Endodermal cell (in vitro differentiated cells): ENCODE results near the gene SAA1. TPM values are rescaled to one million over a fixed set of nuclear protein-coding genes. Genes with fewer than 3 reads are reported as not detected.

ENCODE experiments used
- DNase-seq: peaks from one replicate; pipeline ENCODE4 v3.0.0-alpha.2; 2017
- H3K27ac ChIP-seq: 2 replicates; pipeline ENCODE4 v1.5.1; 2013; ENCODE audit warnings: mild to moderate bottlenecking, low read depth, low read length, moderate library complexity
- H3K27me3 ChIP-seq: 2 replicates; pipeline ENCODE4 v1.6.1; 2013; ENCODE audit warnings: mild to moderate bottlenecking, low read length, moderate library complexity; ENCODE audit not compliant: insufficient read depth, control insufficient read depth, poor library complexity, severe bottlenecking
- H3K36me3 ChIP-seq: 2 replicates; pipeline ENCODE4 v1.7.0; 2013; ENCODE audit warnings: mild to moderate bottlenecking, low read length, moderate library complexity; ENCODE audit not compliant: control insufficient read depth, insufficient read depth
- H3K4me1 ChIP-seq: one replicate; pipeline ENCODE4 v1.7.0; 2013; ENCODE audit warnings: low read length; ENCODE audit not compliant: control insufficient read depth, insufficient read depth
- H3K4me3 ChIP-seq: 2 replicates; pipeline ENCODE4 v1.5.1; 2013; ENCODE audit warnings: mild to moderate bottlenecking, low read length, moderate library complexity
- H3K9ac ChIP-seq: 2 replicates; pipeline ENCODE4 v1.6.1; 2013; ENCODE audit warnings: mild to moderate bottlenecking, low read length, moderate library complexity; ENCODE audit not compliant: poor library complexity, severe bottlenecking; ENCODE audit errors: extremely low read depth
- H3K9me3 ChIP-seq: 2 replicates; pipeline ENCODE4 v1.6.1; 2013; ENCODE audit warnings: mild to moderate bottlenecking, low read length, moderate library complexity; ENCODE audit not compliant: control insufficient read depth
- H3K27ac Mint-ChIP-seq: 2 replicates; pipeline ENCODE4 v1.8.0; 2020; ENCODE audit warnings: mixed read lengths
- H3K27me3 Mint-ChIP-seq: 2 replicates; pipeline ENCODE4 v1.8.0; 2021; ENCODE audit warnings: mild to moderate bottlenecking, mixed read lengths; ENCODE audit not compliant: insufficient read depth
- H3K36me3 Mint-ChIP-seq: 2 replicates; pipeline ENCODE4 v1.8.0; 2020; ENCODE audit warnings: low read depth, mixed read lengths
- H3K4me1 Mint-ChIP-seq: 2 replicates; pipeline ENCODE4 v1.8.0; 2020; ENCODE audit warnings: mixed read lengths
- H3K4me3 Mint-ChIP-seq: 2 replicates; pipeline ENCODE4 v1.8.0; 2020; ENCODE audit warnings: mild to moderate bottlenecking, moderate library complexity, mixed read lengths
- H3K9me3 Mint-ChIP-seq: 2 replicates; pipeline ENCODE4 v1.8.0; 2020; ENCODE audit warnings: mild to moderate bottlenecking, mixed read lengths
- CTCF ChIP-seq: fragments of 200-600 bp; sonication (generic); conservative IDR thresholded peaks from 2 replicates; pipeline ENCODE4 v1.5.0; 2021; ENCODE audit warnings: antibody characterized with exemption, mild to moderate bottlenecking
- WGBS, 2 experiments: methylation state at CpG; one replicate each; pipeline versions ENCODE4 v1.1.5 to v1.1.7; 2013; ENCODE audit warnings: missing lambda C conversion rate in 2 of 2, mixed read lengths in 1 of 2; ENCODE audit not compliant: insufficient coverage in 1 of 2, insufficient read length in 1 of 2; 5-methylcytosine and 5-hydroxymethylcytosine counted together
- total RNA-seq, 2 donors: library from RNA; stranded (reverse); fragmentation: NEBNext Ultra II Directional in 1 of 2; extraction: Animal tissue kit (Norgen Biotek cat#: 25700) in 1 of 2; gene quantifications; 2 replicates in 1 of 2; 3 replicates in 1 of 2; pipeline ENCODE4 v1.2.1, GENCODE V29; 2021

Gene SAA1
- total RNA-seq, 2 donors from 2014 or later: not detected

- H3K4me1 ChIP-seq: peaks cover 3% of the 10 kb centered on the region
- no peak overlapping the region for H3K4me3 ChIP-seq
- Mint-ChIP-seq H3K9me3 (no peaks in the 10 kb centered on the region), H3K4me1 (no peaks in the 10 kb centered on the region), H3K4me3 (no peak overlapping the region), H3K27me3 (no peaks in the 10 kb centered on the region), H3K36me3 (peaks cover 72% of the 10 kb centered on the region), H3K27ac (no peak overlapping the region)
- no peak for DNase-seq
- no peak overlapping the region for H3K27ac ChIP-seq
- H3K9me3 ChIP-seq: no peaks in the 10 kb centered on the region
- no peaks in the 10 kb centered on the region for H3K27me3 ChIP-seq
- no peak for TF ChIP-seq CTCF
- H3K36me3 ChIP-seq: peaks cover 91% of the 10 kb centered on the region
- no peak overlapping the region for H3K9ac ChIP-seq
These were observed 38.7 kb downstream of the SAA1 start for GRCh38 chr11:18304745-18305144.

DNA sequence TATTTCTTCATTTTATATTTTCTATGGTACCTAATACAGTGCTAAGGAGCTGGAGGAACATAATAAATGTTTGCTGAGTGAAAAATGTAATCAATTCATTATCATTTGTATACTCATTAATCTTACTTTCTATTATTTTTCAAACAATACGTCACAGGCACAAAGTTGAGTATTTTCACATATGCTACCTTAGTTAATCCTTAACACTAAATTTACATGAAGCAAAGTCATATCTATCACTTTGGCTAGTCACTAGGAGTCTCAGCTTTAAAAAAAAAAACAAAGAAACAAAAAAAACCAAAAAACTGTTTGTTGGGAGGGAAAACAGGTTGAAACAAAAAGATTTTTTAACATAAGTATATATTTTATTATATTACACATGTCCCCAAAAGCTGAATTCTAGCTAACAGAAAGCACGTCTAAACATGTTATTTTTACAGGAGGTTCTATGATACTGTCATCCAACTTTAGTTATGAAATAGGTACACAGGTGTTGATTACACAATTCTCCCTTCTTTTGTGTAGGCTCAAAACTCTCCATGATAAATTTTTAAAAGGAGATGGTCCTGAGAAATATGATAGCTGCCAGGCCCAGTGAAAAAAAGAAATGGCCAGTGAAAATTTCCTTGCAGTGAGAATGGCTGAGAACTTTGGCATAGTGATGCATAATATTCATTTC is 41.5 kb downstream of the SAA1 start:
- Histone ChIP-seq H3K4me3 (no peak overlapping the region), H3K27me3 (no peaks in the 10 kb centered on the region), H3K36me3 (peaks cover 92% of the 10 kb centered on the region), H3K9ac (no peak overlapping the region), H3K27ac (no peak overlapping the region), H3K4me1 (peaks cover 3% of the 10 kb centered on the region), H3K9me3 (no peaks in the 10 kb centered on the region)
- DNase-seq: no peak
- Mint-ChIP-seq H3K9me3 (no peaks in the 10 kb centered on the region), H3K27ac (no peak overlapping the region), H3K36me3 (peaks cover 68% of the 10 kb centered on the region), H3K4me1 (peaks cover 11% of the 10 kb centered on the region), H3K4me3 (no peak overlapping the region), H3K27me3 (no peaks in the 10 kb centered on the region)
- WGBS, 2 experiments: 87 to 100% methylated on average over 1 to 2 of the region's 2 CpGs
- no peak for TF ChIP-seq CTCF

GRCh38 chr11:18308242-18308641 is 42.2 kb downstream of the SAA1 start:
- WGBS, 2 experiments: 96 to 100% methylated on average over 2 of the region's 2 CpGs

More at GRCh38 chr11:18308242-18308641, 42.2 kb downstream of the SAA1 start:
- Histone ChIP-seq H3K36me3 (peaks cover 89% of the 10 kb centered on the region), H3K4me3 (no peak overlapping the region), H3K27me3 (no peaks in the 10 kb centered on the region), H3K9ac (no peak overlapping the region), H3K27ac (no peak overlapping the region), H3K4me1 (no peaks in the 10 kb centered on the region), H3K9me3 (no peaks in the 10 kb centered on the region)
- Mint-ChIP-seq H3K27me3 (no peaks in the 10 kb centered on the region), H3K9me3 (no peaks in the 10 kb centered on the region), H3K27ac (no peak overlapping the region), H3K4me3 (no peak overlapping the region), H3K36me3 (peaks cover 64% of the 10 kb centered on the region), H3K4me1 (peaks cover 11% of the 10 kb centered on the region)
- no peak for TF ChIP-seq CTCF
- DNase-seq: no peak
